ENCODE measurements around the gene SLC13A1. TPM values are rescaled to one million over a fixed set of nuclear protein-coding genes. Genes with fewer than 3 reads are reported as not detected.

Gene SLC13A1
- total RNA-seq, 4 donors from 2014 or later, result 26.2 to 93.2 (median 33.8) TPM; not detected in 1

- H3K9me3 ChIP-seq, result no peaks in the 10 kb centered on the region
- no peak overlapping the region for H3K27ac ChIP-seq
- H3K4me1 ChIP-seq, result no peaks in the 10 kb centered on the region
- no peaks in the 10 kb centered on the region for H3K36me3 ChIP-seq
- DNase-seq, result no peak
- H3K4me3 ChIP-seq, result no peak overlapping the region
- no peak for TF ChIP-seq POLR2A (IDR thresholded peaks at IDR 0.05)
- no peak for TF ChIP-seq CTCF (IDR thresholded peaks at IDR 0.05)
- H3K27me3 ChIP-seq, result no peaks in the 10 kb centered on the region
Observed at GRCh38 chr7:123204206-123204835, 4.6 kb upstream of the SLC13A1 start.

- Histone ChIP-seq H3K27me3 (no peaks in the 10 kb centered on the region), H3K4me3 (no peak overlapping the region), H3K4me1 (no peaks in the 10 kb centered on the region), H3K36me3 (no peaks in the 10 kb centered on the region), H3K9me3 (no peaks in the 10 kb centered on the region), H3K27ac (no peak overlapping the region)
- TF ChIP-seq POLR2A (IDR thresholded peaks at IDR 0.05) (no peak), CTCF (IDR thresholded peaks at IDR 0.05) (no peak)
- DNase-seq, result no peak
Observed at GRCh38 chr7:123201901-123202300, 2.1 kb upstream of the SLC13A1 start.

GRCh38 chr7:123198668-123199652, 809 bp downstream of the SLC13A1 start:
- H3K9me3 ChIP-seq, result no peaks in the 10 kb centered on the region
- H3K4me3 ChIP-seq, result peak overlapping the region in 3 of 4 donors; percentile 13 to 51 (median 38)
- TF ChIP-seq CTCF (IDR thresholded peaks at IDR 0.05) (no peak), POLR2A (IDR thresholded peaks at IDR 0.05) (peak; percentile 33 to 39)
- no peak for DNase-seq
- H3K27ac ChIP-seq, result peak overlapping the region in 3 of 4 donors; percentile 31 to 76 (median 58)
- H3K4me1 ChIP-seq, result no peaks in the 10 kb centered on the region
- H3K36me3 ChIP-seq, result no peaks in the 10 kb centered on the region
- H3K27me3 ChIP-seq, result no peaks in the 10 kb centered on the region

GRCh38 chr7:123198111-123198510, 1.7 kb downstream of the SLC13A1 start:
- no peaks in the 10 kb centered on the region for H3K36me3 ChIP-seq
- peak overlapping the region in 3 of 4 donors; percentile 13 to 51 (median 38) for H3K4me3 ChIP-seq
- H3K27ac ChIP-seq, result peak overlapping the region in 2 of 4 donors; percentile 31 to 76
- no peaks in the 10 kb centered on the region for H3K4me1 ChIP-seq
- DNase-seq, result no peak
- H3K9me3 ChIP-seq, result no peaks in the 10 kb centered on the region
- TF ChIP-seq CTCF (IDR thresholded peaks at IDR 0.05) (no peak), POLR2A (IDR thresholded peaks at IDR 0.05) (no peak)
- no peaks in the 10 kb centered on the region for H3K27me3 ChIP-seq

GRCh38 chr7:123193235-123193634, 6.5 kb downstream of the SLC13A1 start:
- no peak overlapping the region for H3K4me3 ChIP-seq
- TF ChIP-seq CTCF (IDR thresholded peaks at IDR 0.05) (no peak), POLR2A (IDR thresholded peaks at IDR 0.05) (no peak)
- no peaks in the 10 kb centered on the region for H3K36me3 ChIP-seq
- no peaks in the 10 kb centered on the region for H3K27me3 ChIP-seq
- H3K4me1 ChIP-seq, result no peaks in the 10 kb centered on the region
- H3K9me3 ChIP-seq, result no peaks in the 10 kb centered on the region
- DNase-seq, result no peak
- no peak overlapping the region for H3K27ac ChIP-seq

Data from Peyer's patch (tissue), 4 donors.